H9 (cell line): ENCODE data around the gene TCP10L. TPM values are rescaled to one million over a fixed set of nuclear protein-coding genes. Genes with fewer than 3 reads are reported as not detected.

Experiments used
- DNase-seq: peaks from one replicate; pipeline ENCODE4 v3.0.0-alpha.2; 2017
- H2AFZ ChIP-seq: one replicate; pipeline ENCODE4 v1.6.1; 2013; ENCODE audit warnings: mild to moderate bottlenecking, low read length, control low read depth, moderate library complexity
- H2AK5ac ChIP-seq: 2 replicates; pipeline ENCODE4 v1.6.1; 2013; ENCODE audit warnings: low read length, control low read depth, mixed read lengths; ENCODE audit not compliant: insufficient read length
- H2BK120ac ChIP-seq: one replicate; pipeline ENCODE4 v1.6.1; 2013; ENCODE audit warnings: low read depth, mild to moderate bottlenecking, low read length, control low read depth, inconsistent platforms; ENCODE audit not compliant: poor library complexity, severe bottlenecking
- H2BK12ac ChIP-seq: 2 replicates; pipeline ENCODE4 v1.6.1; 2013; ENCODE audit warnings: low read length, control low read depth, mixed read lengths, low read depth; ENCODE audit not compliant: insufficient read length
- H2BK15ac ChIP-seq: 2 replicates; pipeline ENCODE4 v1.6.1; 2013; ENCODE audit warnings: low read depth, low read length, control low read depth
- H2BK20ac ChIP-seq: one replicate; pipeline ENCODE4 v1.6.1; 2013; ENCODE audit warnings: low read depth, mild to moderate bottlenecking, low read length, control low read depth, inconsistent platforms; ENCODE audit not compliant: poor library complexity, severe bottlenecking
- H2BK5ac ChIP-seq: 2 replicates; pipeline ENCODE4 v1.6.1; 2013; ENCODE audit warnings: low read length, control low read depth, mixed read lengths; ENCODE audit not compliant: insufficient read length
- H3K14ac ChIP-seq: 2 replicates; pipeline ENCODE4 v1.6.1; 2013; ENCODE audit warnings: low read length, control low read depth; ENCODE audit not compliant: insufficient read depth
- H3K18ac ChIP-seq: 2 replicates; pipeline ENCODE4 v1.6.1; 2013; ENCODE audit warnings: low read depth, mild to moderate bottlenecking, mixed read lengths, low read length, control low read depth; ENCODE audit not compliant: insufficient read length
- H3K23ac ChIP-seq: 2 replicates; pipeline ENCODE4 v1.6.1; 2013; ENCODE audit warnings: low read length, control low read depth, mixed read lengths, low read depth; ENCODE audit not compliant: insufficient read length
- H3K23me2 ChIP-seq: 2 replicates; pipeline ENCODE4 v1.6.1; 2013; ENCODE audit warnings: low read depth, mild to moderate bottlenecking, mixed read lengths, low read length, control low read depth; ENCODE audit not compliant: insufficient read length, poor library complexity, severe bottlenecking
- H3K27ac ChIP-seq: 2 replicates; pipeline ENCODE4 v1.5.1; 2013; ENCODE audit warnings: low read length, control low read depth, mixed read lengths, low read depth; ENCODE audit not compliant: insufficient read length
- H3K27me3 ChIP-seq: 2 replicates; pipeline ENCODE4 v1.6.1; 2013; ENCODE audit warnings: low read length, control low read depth, inconsistent platforms; ENCODE audit not compliant: insufficient read depth
- H3K4ac ChIP-seq: 2 replicates; pipeline ENCODE4 v1.6.1; 2013; ENCODE audit warnings: low read depth, mild to moderate bottlenecking, control low read depth, inconsistent platforms, low read length, moderate library complexity
- H3K4me1 ChIP-seq: 2 replicates; pipeline ENCODE4 v1.6.1; 2013; ENCODE audit warnings: low read length, control low read depth, inconsistent platforms; ENCODE audit not compliant: insufficient read depth
- H3K4me2 ChIP-seq: 2 replicates; pipeline ENCODE4 v1.6.1; 2013; ENCODE audit warnings: low read length, control low read depth, mixed read lengths; ENCODE audit not compliant: insufficient read length, insufficient read depth
- H3K56ac ChIP-seq: 2 replicates; pipeline ENCODE4 v1.6.1; 2013; ENCODE audit warnings: low read depth, mild to moderate bottlenecking, mixed read lengths, low read length, control low read depth; ENCODE audit not compliant: insufficient read length
- H3K79me1 ChIP-seq: 2 replicates; pipeline ENCODE4 v1.6.1; 2013; ENCODE audit warnings: low read depth, mild to moderate bottlenecking, moderate library complexity, low read length, control low read depth, inconsistent platforms; ENCODE audit not compliant: insufficient read depth, poor library complexity, severe bottlenecking
- H3K79me2 ChIP-seq: 2 replicates; pipeline ENCODE4 v1.6.1; 2013; ENCODE audit warnings: low read length, control low read depth, inconsistent platforms; ENCODE audit not compliant: insufficient read depth
- H3K9ac ChIP-seq: 2 replicates; pipeline ENCODE4 v1.6.1; 2013; ENCODE audit warnings: low read length, control low read depth, mixed read lengths; ENCODE audit not compliant: insufficient read length; ENCODE audit errors: extremely low read depth
- H3K9me3 ChIP-seq: one replicate; pipeline ENCODE4 v1.6.1; 2013; ENCODE audit warnings: low read depth, low read length, inconsistent platforms; ENCODE audit not compliant: control insufficient read depth
- H3T11ph ChIP-seq: one replicate; pipeline ENCODE4 v1.6.1; 2013; ENCODE audit warnings: mild to moderate bottlenecking, low read length, control low read depth, inconsistent platforms
- H4K20me1 ChIP-seq: one replicate; pipeline ENCODE4 v1.6.1; 2013; ENCODE audit not compliant: control insufficient read depth, insufficient read length, insufficient read depth
- H4K5ac ChIP-seq: 2 replicates; pipeline ENCODE4 v1.6.1; 2013; ENCODE audit warnings: low read depth, mild to moderate bottlenecking, mixed read lengths, low read length, control low read depth; ENCODE audit not compliant: insufficient read length
- H4K8ac ChIP-seq: replicated peaks from 2 replicates; pipeline ENCODE4 v1.6.1; 2013; ENCODE audit warnings: low read length, control low read depth, mixed read lengths, low read depth; ENCODE audit not compliant: insufficient read length
- H4K91ac ChIP-seq: 2 replicates; pipeline ENCODE4 v1.6.1; 2013; ENCODE audit warnings: low read depth, mild to moderate bottlenecking, moderate library complexity, mixed read lengths, low read length, control low read depth; ENCODE audit not compliant: insufficient read length
- H3K27ac Mint-ChIP-seq, 3 experiments: 2 replicates in 2 of 3; 3 replicates in 1 of 3; pipeline ENCODE4 v1.8.0; 2020 to 2021; ENCODE audit warnings: mixed read lengths in 3 of 3, mild to moderate bottlenecking in 1 of 3, moderate library complexity in 1 of 3
- H3K27me3 Mint-ChIP-seq: 2 replicates; pipeline ENCODE4 v1.8.0; 2021; ENCODE audit warnings: low read depth, mild to moderate bottlenecking, moderate library complexity, mixed read lengths
- H3K36me3 Mint-ChIP-seq, 3 experiments: 2 replicates in 2 of 3; 3 replicates in 1 of 3; pipeline ENCODE4 v1.8.0; 2020 to 2021; ENCODE audit warnings: low read depth in 3 of 3, mixed read lengths in 3 of 3; ENCODE audit not compliant: insufficient read depth in 1 of 3
- H3K4me1 Mint-ChIP-seq, 2 experiments: 2 replicates each; pipeline ENCODE4 v1.8.0; 2020; ENCODE audit warnings: mixed read lengths in 2 of 2
- H3K4me3 Mint-ChIP-seq, 2 experiments: 2 replicates in 1 of 2; 3 replicates in 1 of 2; pipeline ENCODE4 v1.8.0; 2020 to 2021; ENCODE audit warnings: mild to moderate bottlenecking in 2 of 2, mixed read lengths in 2 of 2, moderate library complexity in 1 of 2
- H3K9me3 Mint-ChIP-seq, 2 experiments: 2 replicates in 1 of 2; 3 replicates in 1 of 2; pipeline ENCODE4 v1.8.0; 2020; ENCODE audit warnings: mild to moderate bottlenecking in 2 of 2, mixed read lengths in 2 of 2, moderate library complexity in 1 of 2
- WGBS: extraction: QIAGEN DNeasy Blood & Tissue Kit; methylation state at CpG from one replicate; pipeline ENCODE4 v1.1.7; 2013; ENCODE audit warnings: missing lambda C conversion rate, low lambda C conversion rate, mixed read lengths; ENCODE audit not compliant: insufficient read length; ENCODE audit errors: extremely low coverage; 5-methylcytosine and 5-hydroxymethylcytosine counted together
- total RNA-seq: library from RNA; stranded (reverse); gene quantifications from 2 replicates; pipeline ENCODE4 v1.2.1, GENCODE V29; 2021
- TF ChIP-seq, protein P1 (sequence below): fragments of 200-600 bp; sonication (generic); conservative IDR thresholded peaks from 3 replicates; pipeline ENCODE4 v1.8.0; 2021; ENCODE audit warnings: antibody characterized with exemption, mild to moderate bottlenecking

TCP10L gene
- total RNA-seq, 1 experiment from 2014 or later = 5.1 TPM

GRCh38 chr21:32590130-32590529 lies 4.8 kb upstream of the TCP10L start:
- no peak overlapping the region for H4K8ac ChIP-seq
- H3K79me2 ChIP-seq = no peaks in the 10 kb centered on the region
- TF ChIP-seq, protein P1, sequence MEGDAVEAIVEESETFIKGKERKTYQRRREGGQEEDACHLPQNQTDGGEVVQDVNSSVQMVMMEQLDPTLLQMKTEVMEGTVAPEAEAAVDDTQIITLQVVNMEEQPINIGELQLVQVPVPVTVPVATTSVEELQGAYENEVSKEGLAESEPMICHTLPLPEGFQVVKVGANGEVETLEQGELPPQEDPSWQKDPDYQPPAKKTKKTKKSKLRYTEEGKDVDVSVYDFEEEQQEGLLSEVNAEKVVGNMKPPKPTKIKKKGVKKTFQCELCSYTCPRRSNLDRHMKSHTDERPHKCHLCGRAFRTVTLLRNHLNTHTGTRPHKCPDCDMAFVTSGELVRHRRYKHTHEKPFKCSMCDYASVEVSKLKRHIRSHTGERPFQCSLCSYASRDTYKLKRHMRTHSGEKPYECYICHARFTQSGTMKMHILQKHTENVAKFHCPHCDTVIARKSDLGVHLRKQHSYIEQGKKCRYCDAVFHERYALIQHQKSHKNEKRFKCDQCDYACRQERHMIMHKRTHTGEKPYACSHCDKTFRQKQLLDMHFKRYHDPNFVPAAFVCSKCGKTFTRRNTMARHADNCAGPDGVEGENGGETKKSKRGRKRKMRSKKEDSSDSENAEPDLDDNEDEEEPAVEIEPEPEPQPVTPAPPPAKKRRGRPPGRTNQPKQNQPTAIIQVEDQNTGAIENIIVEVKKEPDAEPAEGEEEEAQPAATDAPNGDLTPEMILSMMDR = no peak
- H4K91ac ChIP-seq = no peak overlapping the region
- H2BK5ac ChIP-seq = no peak overlapping the region
- Mint-ChIP-seq H3K36me3 (no peaks in the 10 kb centered on the region), H3K27ac (no peak overlapping the region), H3K4me3 (no peak overlapping the region), H3K4me1 (0 out of 4 replicates have a peak, but pooled peaks cover 0 to 3% of the 10 kb centered on the region in 2 experiments), H3K27me3 (no peaks in the 10 kb centered on the region), H3K9me3 (no peaks in the 10 kb centered on the region)
- H3K56ac ChIP-seq = no peak overlapping the region
- no peaks in the 10 kb centered on the region for H3K79me1 ChIP-seq
- H3K9me3 ChIP-seq = no peaks in the 10 kb centered on the region
- no peak overlapping the region for H2BK20ac ChIP-seq
- WGBS = no CpG with 5 or more reads among the region's 4 CpGs
- H3K4ac ChIP-seq = no peak overlapping the region
- H3K27ac ChIP-seq = no peak overlapping the region
- no peaks in the 10 kb centered on the region for H3K4me1 ChIP-seq
- no peak overlapping the region for H3K9ac ChIP-seq
- H2AFZ ChIP-seq = no peak overlapping the region
- no peaks in the 10 kb centered on the region for H3K23me2 ChIP-seq
- H4K5ac ChIP-seq = no peak overlapping the region
- H2BK15ac ChIP-seq = no peak overlapping the region
- H3K23ac ChIP-seq = no peak overlapping the region
- H3T11ph ChIP-seq = no peak overlapping the region
- H2BK12ac ChIP-seq = no peak overlapping the region
- no peak overlapping the region for H3K14ac ChIP-seq
- H4K20me1 ChIP-seq = no peaks in the 10 kb centered on the region
- H2AK5ac ChIP-seq = no peak overlapping the region
- H3K18ac ChIP-seq = no peak overlapping the region
- no peak overlapping the region for H3K4me2 ChIP-seq
- H2BK120ac ChIP-seq = no peak overlapping the region
- H3K27me3 ChIP-seq = no peaks in the 10 kb centered on the region; the same call in 1 of the 2 replicates
- no peak for DNase-seq
